Adipose tissue (tissue), 3 donors: Measurements from ENCODE around the gene PLAGL1. TPM values are rescaled to one million over a fixed set of nuclear protein-coding genes. Genes with fewer than 3 reads are reported as not detected.

ENCODE experiments used
- H3K27ac ChIP-seq: one replicate; pipeline ENCODE4 v1.5.1; 2013; ENCODE audit warnings: low read depth, low read length
- WGBS, 3 donors: extraction: QIAGEN DNeasy Blood & Tissue Kit; methylation state at CpG; one replicate each; pipeline ENCODE4 v1.1.7; 2013; 5-methylcytosine and 5-hydroxymethylcytosine counted together
- polyA plus RNA-seq, 3 donors: library from polyadenylated mRNA; stranded (reverse); fragments of 200-250 nt; gene quantifications; one replicate each; pipeline ENCODE4 v1.2.3, GENCODE V29; 2013
- donor health status: healthy with polysubstance abuse.
- donor health status: Bipolar disorder and iron deficiency.
- donor health status: healthy.

PLAGL1 gene
- polyA plus RNA-seq, 3 donors, result 11.2 to 23.1 (median 17.6) TPM

DNA sequence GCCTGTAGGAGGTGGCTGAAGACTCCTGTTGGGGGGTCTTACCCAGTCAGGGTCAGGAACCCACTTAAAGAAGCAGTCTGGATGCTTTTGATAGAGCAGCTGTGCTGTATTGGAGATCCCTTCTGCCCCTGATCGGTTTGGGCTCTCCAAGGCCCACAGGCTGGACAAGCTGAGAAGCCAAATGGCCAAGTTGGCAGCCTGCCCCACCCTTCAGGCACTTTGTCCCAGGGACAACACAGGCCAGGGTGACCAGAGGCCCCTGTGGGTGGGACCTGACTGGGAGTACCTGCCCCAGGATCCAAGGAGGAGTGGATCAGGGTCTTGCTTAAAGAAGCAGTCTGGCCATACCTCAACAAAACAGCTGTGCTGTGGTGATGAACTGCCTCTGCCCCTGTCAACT is 95.4 kb downstream of the PLAGL1 start:
- whole genome bisulfite sequencing, 3 donors, result 89 to 92% (median 90%) methylated on average over 1 of the region's 1 CpG
- no peak overlapping the region for H3K27ac ChIP-seq

DNA sequence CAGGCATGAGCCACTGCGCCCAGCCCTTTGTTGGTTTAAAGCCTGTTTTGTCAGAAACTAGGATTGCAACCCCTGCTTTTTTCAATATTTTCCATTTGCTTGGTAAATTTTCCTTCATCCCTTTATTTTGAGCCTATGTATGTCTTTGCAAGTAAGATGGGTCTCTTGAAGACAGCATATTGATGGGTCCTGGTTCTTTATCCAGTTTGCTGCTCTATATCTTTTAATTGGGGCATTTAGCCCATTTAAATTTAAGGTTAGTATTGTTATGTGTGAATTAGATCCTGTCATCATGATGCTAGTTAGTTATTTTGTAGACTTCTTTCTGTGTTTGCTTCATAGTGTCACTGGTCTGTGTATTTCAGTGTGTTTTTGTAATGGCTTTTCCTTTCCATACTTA is 97.0 kb downstream of the PLAGL1 start:
- H3K27ac ChIP-seq, result no peak overlapping the region
- WGBS, 3 donors, result 94 to 96% (median 95%) methylated on average over 1 of the region's 1 CpG

DNA sequence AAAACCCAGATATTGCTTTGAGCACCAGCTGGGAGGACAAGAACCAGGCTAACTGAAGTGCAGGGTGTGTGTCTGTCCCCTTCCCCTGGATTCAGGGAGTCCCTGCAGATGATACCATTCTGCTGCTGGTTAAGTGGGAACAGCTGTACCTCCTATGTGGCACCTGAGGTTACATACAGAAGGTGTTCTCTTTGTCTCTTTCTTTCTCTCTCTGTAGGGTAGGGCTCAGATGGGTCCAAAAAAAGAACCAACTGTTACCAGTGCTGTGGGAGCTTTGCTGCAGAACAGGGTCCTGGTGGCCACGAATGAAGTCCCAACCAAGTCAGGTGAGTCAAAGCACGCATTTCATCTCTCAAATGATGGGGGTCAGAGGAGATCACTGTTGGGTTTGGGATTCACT is 105.2 kb downstream of the PLAGL1 start:
- WGBS, 3 donors, result 81 to 89% (median 86%) methylated on average over 2 of the region's 2 CpGs
- no peak overlapping the region for H3K27ac ChIP-seq

DNA sequence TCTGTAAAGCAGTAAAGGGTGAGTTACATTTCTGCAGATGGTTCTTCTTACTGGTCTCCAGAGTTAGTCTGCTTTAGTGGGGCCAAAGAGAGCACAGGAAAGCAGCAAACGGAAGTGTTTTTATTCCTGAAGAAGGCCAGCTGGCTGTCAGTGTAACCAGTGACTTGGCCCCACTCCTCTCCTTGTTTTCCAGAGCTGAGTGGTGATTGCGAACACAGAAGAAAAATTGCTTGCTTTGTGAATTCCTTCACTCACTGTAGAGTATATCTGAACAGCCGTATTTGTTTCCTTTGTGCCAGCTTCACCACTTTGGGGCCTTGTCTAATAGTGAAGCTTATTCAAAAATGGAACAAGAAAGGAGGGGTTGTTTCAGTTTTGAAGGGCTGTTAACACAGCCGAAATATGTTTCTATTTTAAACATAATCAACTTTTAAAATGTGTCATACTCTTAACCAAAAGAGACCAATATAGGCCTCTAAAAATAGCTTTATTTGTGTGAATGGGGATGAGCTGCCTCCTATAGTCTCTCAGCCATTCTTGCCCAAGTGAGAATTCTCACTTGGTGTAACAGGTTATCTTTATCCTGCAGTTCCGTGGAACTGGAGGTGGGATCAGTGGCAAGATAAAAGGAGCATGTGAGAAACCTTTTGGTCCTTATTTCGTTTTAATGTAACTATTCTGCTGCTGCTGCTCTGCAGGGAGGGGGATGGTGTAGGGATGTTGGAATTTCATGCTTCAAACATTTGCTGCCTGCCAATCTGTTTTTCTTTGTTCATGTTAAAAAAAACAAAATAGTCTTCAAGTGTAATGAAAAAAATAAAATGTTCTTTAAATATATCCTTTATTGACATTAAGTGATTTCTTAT is 105.9 kb downstream of the PLAGL1 start:
- 28 to 56% (median 33%) methylated on average over 6 of the region's 6 CpGs for WGBS, 3 donors
- H3K27ac ChIP-seq, result no peak overlapping the region

DNA sequence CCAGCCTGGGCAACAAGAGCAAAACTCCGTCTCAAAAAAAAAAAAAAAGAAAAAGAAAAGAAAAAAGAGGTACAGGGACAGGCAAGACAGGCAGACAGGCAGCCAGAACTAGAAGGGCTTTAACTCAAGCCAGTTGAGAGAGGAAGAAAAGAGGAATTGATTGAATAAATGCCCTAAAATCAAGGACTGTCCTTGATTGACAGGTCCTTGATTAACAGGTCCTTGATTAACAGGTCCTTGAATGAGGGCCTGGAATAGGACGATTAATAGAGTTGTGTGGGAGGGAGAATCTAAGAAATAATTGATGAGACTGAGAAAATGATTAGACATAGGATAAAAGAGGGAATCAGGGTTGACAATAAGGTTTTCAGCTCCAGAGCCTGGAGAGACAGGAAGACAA is 107.7 kb downstream of the PLAGL1 start:
- 69 to 99% (median 89%) methylated on average over 2 of the region's 2 CpGs for WGBS, 3 donors
- no peak overlapping the region for H3K27ac ChIP-seq

DNA sequence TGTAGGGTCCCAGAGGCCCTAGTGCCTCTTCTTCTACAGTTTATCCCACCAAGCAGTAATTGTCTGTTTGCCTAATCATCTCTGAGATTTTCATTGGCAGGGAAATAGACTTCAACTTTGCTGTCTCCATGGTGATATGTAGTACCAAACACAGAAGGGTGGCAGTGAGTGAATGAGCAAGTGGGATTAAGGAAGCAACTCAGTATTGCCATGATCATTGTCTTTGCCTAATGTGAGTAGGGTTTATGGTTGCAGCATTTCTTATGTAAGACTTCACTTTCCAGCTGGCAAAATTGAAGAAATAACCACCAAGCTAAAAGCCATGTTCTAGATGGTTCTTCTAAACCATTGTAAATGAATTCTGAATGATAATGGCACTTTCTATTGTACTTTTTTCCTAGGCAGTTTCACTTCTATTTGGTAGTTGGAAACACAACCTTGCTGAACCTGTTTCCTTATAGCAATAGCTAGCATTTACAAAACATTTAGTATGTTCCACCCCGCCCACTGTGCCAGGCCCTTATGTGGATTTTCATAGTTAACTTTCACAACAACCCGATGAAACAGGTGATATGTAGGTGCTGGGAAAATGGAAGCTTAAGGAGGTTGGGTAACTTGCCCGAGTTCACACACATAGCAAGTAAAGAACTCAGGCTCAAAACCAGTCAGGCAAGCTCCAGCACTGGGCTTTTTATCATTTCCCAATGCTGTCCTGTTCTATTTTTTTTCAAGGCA is 111.8 kb downstream of the PLAGL1 start:
- 62 to 88% (median 84%) methylated on average over 3 of the region's 3 CpGs for WGBS, 3 donors
- H3K27ac ChIP-seq, result no peak overlapping the region

DNA sequence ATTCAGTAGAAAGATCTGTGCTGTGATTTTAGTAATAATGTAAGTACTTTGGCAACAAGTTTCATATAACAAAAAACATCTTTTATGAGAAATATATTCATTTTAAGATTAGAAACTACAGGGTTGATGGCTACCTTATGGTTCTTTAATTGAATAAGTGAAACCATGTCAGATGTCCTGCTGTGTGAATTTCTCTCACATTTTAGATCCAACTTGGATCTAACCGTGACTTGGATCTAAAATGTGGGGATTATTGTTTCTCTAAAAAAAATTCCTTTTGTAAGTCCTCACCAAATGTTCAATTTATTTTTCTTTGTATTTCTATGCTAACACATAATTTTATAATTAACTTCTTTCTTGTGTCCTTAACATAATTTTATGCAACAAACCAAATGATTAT is 113.4 kb downstream of the PLAGL1 start:
- WGBS, 3 donors, result 81 to 100% (median 85%) methylated on average over 1 of the region's 1 CpG
- H3K27ac ChIP-seq, result no peak overlapping the region

Other genes starting within 250 kb of the PLAGL1 start
- gene LTV1, start 164.9 kb downstream of the PLAGL1 start, polyA plus RNA-seq, result 10 to 100 TPM; 11.9 to 32.0 (median 22.0) TPM
- under 1 TPM in 1 of 3 donors, not detected in 2; 0.07 TPM for gene ZC2HC1B, start 143.8 kb downstream of the PLAGL1 start, polyA plus RNA-seq
- 100 to 1,000 TPM; 136 to 185 (median 177) TPM for gene SF3B5, start 87.3 kb upstream of the PLAGL1 start, polyA plus RNA-seq
- 10 to 100 TPM in 2 of 3 donors, 1 to 10 TPM in 1; 3.2 to 84.1 (median 21.9) TPM for gene STX11, start 142.3 kb upstream of the PLAGL1 start, polyA plus RNA-seq